GM15510 (cell line): ENCODE measurements around the gene CDC26.

ENCODE experiments used
- POLR2A ChIP-seq: IDR thresholded peaks from 3 replicates; pipeline ENCODE4 v1.6.1; 2011; ENCODE audit warnings: borderline replicate concordance; ENCODE audit not compliant: insufficient read length; ENCODE audit errors: extremely low read depth

Gene CDC26

DNA sequence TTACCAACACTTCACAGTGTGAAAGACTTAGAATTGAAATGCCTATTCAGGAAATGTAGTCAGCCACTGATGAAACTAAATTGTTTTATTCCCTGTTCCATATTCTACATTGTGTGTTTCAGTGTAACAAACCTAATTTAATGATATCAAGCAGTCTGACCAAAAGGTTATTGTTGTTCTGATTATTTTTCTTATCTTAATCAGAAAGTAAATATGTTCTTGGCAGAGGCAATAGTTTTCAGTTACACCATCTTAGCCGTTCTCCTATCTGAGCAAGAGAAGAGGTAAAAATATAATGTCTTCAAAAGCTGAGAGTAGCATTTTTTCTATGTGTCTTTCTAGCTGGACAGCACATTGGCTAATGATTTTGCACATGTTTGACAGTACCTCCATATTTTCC, 17.1 kb downstream of the CDC26 start:
- TF ChIP-seq POLR2A: no peak

DNA sequence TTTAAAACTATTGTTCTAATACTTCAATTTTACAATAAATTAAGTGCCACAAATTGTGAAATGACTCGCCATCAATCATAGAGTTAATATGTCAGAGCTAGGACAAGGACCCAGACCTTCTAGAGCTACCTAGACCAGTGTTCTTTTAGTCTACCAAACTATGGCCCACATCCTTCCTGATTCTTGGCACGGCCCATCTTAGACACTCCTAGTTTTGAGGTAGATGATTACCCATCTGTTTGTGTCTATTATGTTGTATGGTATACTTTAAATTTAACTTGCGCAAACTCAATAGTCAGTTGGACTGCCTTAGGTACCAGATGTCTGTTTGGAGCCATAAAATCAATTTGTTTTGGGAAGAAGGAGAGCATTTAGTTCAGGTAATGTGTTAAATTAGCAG, 17.5 kb downstream of the CDC26 start:
- TF ChIP-seq POLR2A: no peak

- TF ChIP-seq POLR2A: no peak
These were observed 19.9 kb downstream of the CDC26 start for GRCh38 chr9:113255438-113255837.

DNA sequence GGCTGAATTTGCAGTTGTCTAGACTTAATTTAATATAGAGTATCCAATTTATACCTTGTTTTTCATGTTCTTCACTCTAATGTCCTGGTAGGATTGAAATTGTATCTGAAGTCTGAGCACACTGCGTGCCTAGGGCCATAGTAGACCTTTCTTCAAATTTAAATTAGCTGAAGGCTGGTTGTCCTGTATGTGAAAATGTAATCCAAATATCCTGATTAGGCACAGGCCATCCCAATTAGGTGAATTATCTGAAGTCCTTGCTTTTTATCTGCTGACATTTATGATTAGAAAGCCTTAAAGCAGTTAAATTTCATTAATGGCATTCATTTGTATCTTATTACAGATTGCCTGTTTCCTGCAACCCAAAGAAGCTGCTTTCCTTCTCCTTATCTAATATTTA, 20.4 kb downstream of the CDC26 start:
- no peak for TF ChIP-seq POLR2A

DNA sequence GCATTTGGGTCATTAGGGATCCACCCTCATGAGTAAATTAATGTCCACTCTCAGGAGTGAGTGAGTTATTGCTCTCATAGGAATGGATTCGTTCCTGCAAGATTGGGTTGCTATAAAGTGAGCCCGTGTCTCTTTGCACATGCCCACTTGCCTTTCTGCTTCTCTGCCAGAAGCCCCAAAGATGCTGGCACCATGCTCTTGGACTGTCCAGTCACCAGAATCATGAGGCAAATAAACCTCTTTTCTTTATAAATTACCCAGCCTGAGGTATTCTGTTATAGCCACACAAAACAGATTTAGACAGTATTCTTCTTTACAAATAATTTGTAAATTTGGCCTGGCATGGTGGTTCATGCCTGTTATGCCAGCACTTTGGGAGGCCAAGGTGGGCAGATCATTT, 24.6 kb downstream of the CDC26 start:
- TF ChIP-seq POLR2A: no peak

- no peak for TF ChIP-seq POLR2A
These were observed 27.7 kb downstream of the CDC26 start for GRCh38 chr9:113247640-113248039.

DNA sequence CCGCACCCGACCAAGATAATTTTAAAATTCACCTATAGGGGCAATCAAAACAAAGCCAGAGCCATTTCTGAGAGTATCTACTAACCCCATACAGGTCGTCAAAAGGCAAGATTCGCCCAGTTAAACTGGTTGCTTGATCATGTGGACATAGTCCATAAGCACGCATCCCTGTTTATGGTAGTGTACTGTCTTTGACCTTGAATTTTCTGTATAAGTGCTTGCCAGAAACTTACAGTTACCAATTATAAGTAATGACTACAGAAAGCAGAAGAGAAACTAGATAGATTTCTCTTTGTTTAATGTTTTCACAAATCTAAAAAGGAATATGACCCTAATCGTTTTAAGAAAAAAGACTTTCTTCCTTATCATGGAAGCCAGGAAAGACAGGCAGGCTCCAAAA, 28.4 kb downstream of the CDC26 start:
- TF ChIP-seq POLR2A: no peak

GRCh38 chr9:113245894-113246293, 29.5 kb downstream of the CDC26 start:
- TF ChIP-seq POLR2A: no peak

- TF ChIP-seq POLR2A: no peak
These were observed 30.8 kb downstream of the CDC26 start for GRCh38 chr9:113244556-113244955.

GRCh38 chr9:113241161-113241560, 34.2 kb downstream of the CDC26 start:
- no peak for TF ChIP-seq POLR2A

DNA sequence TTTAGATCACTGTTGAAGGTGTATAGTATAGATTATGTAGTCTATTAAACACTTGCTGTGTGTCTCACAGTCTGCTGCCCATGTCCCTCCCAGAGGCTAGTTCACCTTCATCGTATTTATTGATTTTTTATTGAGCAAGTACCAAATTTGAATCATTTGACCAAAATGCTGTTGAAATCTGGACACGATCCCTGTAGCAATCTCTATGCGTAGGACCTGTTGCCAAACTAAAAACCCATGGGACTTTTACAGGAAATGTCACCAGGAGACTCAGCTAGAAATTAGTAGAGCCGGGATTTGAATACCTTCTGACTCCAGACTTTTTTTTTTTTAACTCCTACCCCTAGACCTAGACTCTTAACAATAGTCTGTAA, 36.5 kb downstream of the CDC26 start:
- TF ChIP-seq POLR2A: no peak

DNA sequence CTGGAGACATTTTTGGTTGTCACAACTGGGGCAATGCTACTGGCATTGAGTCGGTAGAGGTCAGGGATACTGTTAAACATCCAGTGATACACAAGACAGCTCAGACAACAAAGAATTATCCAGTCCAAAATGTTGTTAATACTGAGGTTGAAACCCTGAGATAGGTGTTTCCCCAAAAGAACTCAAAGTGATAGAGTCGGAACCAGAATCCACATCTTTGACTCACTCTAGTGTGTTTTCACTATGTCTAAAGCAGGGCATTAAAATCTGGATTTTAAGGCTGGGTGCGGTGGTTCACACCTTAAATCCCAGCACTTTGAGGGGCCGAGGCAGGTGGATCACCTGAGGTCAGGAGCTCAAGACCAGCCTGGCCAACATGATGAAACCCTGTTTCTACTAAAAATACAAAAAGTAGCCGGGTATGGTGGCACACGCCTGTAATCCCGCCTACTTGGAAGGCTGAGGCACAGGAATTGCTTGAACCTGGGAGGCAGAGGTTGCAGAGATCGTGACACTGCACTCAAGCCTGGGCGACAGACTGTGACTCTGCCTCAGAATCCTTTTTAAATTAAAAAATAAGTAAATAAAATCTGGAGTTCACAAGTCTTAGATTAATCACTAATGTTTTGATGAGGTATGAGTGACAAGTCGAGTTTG, 37.0 kb downstream of the CDC26 start:
- TF ChIP-seq POLR2A: no peak

DNA sequence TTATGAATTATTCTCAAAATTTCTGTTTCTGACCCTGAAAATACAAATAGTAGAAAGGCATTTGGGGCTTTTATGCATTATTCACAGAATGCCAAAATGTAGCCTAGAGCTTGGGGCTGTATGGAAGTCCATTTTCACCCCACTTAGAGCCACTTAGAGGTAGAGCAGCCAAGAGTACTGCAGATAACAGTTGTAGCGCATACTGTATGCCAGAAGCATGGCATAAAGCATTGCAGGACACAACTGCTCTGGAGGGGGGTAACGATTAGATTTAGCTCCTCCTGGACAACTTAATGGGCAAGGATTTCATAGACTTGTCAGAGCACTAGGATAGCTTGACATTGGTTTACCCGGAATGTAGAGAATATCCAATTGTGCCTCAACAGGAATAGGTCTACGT, 38.3 kb downstream of the CDC26 start:
- TF ChIP-seq POLR2A: no peak

DNA sequence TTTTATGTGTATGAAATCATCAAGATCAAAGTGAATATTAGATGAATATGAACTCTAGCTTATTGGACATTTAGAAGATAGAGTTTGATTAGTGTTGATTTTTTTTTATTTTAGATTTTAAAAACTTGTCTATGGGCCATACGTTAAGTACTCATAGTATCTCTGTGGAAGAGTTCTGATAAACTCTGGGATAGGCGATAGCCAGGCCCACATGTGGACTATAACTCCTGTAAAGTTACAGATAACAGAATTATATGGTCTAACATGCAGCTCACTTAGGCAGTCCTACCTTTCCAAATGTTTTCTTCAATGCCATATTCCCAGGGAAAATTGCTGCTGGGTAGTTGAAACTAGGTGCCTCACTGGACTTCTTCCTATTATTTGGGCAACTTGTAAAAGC, 43.7 kb downstream of the CDC26 start:
- TF ChIP-seq POLR2A: no peak

GRCh38 chr9:113228130-113228665, 47.2 kb downstream of the CDC26 start:
- no peak for TF ChIP-seq POLR2A

- no peak for TF ChIP-seq POLR2A
These were observed 47.9 kb downstream of the CDC26 start for GRCh38 chr9:113227436-113227835.

DNA sequence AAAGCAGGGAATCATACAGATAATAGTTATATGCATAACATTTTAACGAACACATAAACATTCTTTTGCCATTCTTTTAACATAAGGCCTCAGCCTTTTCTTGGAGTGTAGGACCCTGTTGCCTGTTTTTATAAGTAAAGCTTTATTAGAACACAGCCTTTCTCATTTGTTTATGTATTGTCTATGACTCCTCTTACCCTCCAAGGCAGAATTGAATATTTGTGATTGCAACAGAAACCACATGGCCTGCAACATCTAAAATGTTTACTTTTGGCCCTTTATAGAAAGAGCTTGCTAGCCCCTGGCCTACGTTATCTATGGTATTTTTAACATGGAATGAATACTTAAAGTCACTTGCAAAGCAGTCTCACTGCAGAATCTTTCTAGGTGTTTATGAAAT, 51.4 kb downstream of the CDC26 start:
- TF ChIP-seq POLR2A: no peak
